ENCODE data around the gene ETS1.

GRCh38 chr11:128615076-128615475 lies 27.7 kb upstream of the ETS1 start:
- TF ChIP-seq CTCF (IDR thresholded peaks at IDR 0.05) (no peak), EP300 (IDR thresholded peaks at IDR 0.05) (no peak), POLR2AphosphoS5 (IDR thresholded peaks at IDR 0.05) (no peak)
